Femur (tissue), 1 donor: Measurements from ENCODE around the gene NEK7.

Experiments used
- DNase-seq: peaks from one replicate; pipeline ENCODE4 v3.0.0-alpha.2; 2017

The NEK7 gene

DNA sequence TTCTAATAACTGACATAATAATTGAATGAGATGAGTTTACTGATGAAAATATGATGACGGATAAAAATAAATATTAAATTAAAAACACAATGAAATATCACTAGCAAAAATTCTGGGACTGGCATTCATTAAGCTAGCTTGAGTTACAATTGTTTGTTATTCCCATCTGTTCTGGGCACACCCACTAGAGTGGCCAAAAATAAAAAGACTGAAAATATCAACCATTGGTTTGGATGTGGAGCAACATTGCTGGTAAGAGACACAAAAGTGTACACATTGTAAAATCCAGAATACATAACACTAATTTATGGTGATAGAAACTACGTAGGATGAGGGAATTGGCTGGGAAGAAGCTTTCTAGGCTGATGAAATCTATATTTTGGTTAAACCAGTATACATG, 9.6 kb upstream of the NEK7 start:
- DNase-seq = no peak

DNA sequence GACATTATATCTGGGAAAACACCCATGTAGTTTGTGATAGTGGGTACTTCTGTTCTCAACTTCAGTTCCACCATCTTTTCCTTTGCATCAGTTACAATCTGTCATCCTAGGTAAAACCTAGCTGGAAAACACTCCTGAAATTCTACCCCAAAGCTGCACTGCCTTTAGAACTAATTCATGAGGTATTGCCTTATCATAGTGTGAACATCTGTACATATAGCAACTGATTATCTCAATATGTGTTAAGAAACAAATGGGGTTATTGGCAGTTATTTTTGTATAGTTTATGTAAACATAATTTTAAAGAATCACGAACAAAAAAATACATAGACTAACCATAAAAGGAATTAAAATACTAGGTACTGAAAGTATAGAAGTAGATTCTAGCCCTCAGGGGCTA, 6.4 kb upstream of the NEK7 start:
- DNase-seq = no peak

DNA sequence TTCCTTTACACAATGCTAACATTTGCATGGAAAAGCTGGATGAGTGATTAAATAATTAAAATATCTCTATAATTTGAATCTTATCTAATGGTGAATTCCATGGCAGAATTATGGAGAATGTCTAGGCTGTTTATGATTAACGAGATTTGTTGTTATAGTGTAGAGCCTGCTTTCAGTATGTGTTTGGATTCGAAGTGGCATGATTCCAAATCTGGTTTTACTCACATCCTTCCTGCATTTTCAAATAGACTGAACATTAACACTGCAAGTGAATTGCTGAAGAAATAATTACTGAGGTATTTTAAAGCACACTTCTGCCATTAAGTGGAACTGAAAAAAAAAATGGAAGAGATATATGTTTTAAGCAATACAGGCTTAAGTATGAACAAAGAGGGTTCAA, 5.1 kb upstream of the NEK7 start:
- DNase-seq = no peak

- DNase-seq = peak; percentile 83
These were observed 3.7 kb upstream of the NEK7 start for GRCh38 chr1:198153103-198153502.

DNA sequence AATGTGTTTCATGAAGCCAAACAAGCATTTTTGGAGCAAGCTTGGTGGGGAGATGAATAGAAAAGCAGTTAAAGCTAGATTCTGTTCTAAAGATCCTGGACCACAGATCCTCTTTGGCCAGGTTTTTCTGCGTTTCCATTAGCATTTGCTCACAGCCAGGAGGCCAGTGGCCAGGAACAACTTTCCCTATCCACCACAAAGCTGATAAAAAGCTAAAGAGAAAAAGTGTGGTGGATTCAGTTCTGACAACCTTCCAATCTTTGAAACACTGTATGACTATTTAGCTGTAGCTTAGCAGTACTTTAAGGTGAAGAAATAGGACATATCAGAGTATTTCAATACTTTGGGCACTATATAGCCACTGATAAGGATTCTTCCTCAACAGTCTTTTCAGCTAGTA, 3.0 kb upstream of the NEK7 start:
- peak; percentile 69 for DNase-seq

GRCh38 chr1:198155253-198155652, 1.5 kb upstream of the NEK7 start:
- DNase-seq = no peak

- peak; percentile 61 for DNase-seq
These were observed 570 bp upstream of the NEK7 start for GRCh38 chr1:198156111-198156744.

- peak; percentile 93 for DNase-seq
These were observed 546 bp downstream of the NEK7 start for GRCh38 chr1:198157241-198157846.

DNA sequence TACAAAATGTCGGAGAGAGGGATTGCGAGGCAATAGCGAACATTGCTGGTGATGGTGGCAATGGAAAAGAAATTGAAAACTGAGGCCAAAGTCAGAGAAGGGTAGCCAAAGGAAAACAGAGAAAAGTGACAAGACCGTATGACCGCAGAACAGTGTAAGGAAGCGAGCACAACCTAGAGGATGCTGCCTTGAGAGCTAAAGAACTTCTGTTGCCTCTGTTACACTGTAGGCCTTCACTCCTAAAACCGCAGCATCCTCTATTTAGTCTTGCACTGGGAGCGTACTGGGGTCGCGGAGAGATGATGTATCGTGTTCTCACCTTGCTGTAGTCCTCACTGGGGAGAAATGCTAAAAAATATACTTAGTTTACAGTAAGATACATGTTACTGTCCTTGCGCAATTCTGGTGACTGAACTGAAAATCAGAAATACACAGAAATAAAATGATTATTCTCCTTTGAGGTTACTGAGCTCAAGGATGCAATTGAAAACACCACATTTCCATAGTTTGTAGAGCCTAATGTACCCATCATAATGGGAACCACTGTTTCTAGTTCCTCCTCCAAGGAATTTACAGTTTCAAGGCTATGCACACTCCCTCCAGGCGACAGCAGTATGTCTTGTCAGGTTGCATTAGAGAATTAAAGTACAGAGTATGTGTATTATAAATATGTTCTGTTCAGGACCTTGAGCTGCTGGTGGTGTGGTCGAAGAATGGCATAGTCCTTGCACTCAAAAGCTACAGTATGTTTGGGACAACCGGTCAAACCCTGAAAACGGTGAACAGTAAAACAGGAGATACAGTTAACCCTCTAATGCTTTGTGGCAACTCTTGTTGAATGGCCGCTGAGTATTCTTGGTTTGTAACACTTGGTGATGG, 1.3 kb downstream of the NEK7 start:
- DNase-seq = no peak

GRCh38 chr1:198158735-198159589, 2.2 kb downstream of the NEK7 start:
- peak; percentile 95 for DNase-seq

DNA sequence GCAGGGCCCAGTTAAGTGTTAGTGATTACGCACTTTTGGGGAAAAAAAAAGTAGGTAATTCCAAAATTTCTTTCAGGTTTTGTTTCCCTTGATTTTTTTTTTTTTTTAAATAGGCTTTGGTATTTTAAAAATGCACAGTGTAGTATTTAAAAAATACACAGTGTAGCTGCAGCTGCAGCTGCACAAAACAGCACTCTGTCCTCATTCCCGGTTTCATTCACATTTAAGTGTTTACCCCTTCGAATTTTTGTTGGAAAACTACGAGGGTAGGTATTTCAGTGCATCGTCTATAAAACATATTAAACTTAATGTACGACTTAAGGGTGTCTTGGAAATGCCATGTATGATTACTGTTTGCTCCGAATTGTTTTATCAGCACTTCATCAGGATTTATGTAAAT, 3.4 kb downstream of the NEK7 start:
- no peak for DNase-seq

DNA sequence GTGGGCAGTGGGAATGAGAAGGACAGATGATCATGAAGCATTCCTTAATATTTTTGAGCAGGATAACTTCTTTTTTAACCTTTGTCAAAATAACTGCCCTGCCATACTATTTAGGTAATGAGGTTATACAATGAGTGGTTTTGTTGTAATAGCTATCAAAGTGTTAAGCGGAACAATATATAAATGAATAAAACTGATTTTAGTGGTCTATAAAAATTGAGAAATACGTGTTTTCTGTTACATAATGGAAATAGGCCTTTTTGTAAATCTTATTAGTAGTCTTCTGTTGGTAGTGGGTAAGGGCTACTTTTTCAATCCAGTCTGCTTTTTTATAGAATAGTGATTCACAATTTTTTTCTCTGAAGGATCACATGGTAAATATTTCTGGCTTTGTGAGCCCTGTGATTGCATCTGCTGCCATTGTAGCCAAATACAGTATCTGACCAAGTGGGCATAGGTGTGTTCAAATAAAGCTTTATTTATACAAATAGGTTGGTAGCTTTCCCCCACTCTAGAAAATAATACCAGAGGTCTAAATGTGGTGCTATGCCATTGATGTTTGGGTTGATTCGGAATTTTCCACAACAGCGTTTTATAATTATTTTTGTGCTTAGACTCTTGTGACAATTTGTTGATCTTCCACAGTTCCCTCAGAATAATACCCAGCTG, 4.3 kb downstream of the NEK7 start:
- DNase-seq = no peak

- DNase-seq = no peak
These were observed 4.9 kb downstream of the NEK7 start for GRCh38 chr1:198161718-198162090.

GRCh38 chr1:198162091-198162767, 5.4 kb downstream of the NEK7 start:
- no peak for DNase-seq

- no peak for DNase-seq
These were observed 9.3 kb downstream of the NEK7 start for GRCh38 chr1:198165927-198166647.

DNA sequence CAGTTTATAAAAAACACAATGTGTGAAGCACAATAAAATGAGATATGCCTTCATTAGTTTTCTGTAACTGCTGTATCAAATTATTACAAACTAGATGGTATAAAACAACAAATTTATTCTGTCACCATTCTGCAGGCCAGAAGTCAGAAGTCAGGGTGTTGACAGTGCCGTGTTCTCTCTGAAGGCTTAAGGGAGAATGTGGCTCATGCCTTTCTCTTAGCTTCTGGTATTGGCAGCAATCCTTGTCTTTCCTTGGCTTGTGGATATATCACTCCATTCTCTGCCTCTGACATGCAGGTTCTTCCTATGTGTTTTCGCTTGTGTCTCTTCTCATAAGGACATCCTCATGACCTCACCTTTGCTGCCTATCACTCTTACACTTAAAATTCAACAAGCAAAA, 10.1 kb downstream of the NEK7 start:
- no peak for DNase-seq

GRCh38 chr1:198167436-198167934, 10.7 kb downstream of the NEK7 start:
- no peak for DNase-seq

DNA sequence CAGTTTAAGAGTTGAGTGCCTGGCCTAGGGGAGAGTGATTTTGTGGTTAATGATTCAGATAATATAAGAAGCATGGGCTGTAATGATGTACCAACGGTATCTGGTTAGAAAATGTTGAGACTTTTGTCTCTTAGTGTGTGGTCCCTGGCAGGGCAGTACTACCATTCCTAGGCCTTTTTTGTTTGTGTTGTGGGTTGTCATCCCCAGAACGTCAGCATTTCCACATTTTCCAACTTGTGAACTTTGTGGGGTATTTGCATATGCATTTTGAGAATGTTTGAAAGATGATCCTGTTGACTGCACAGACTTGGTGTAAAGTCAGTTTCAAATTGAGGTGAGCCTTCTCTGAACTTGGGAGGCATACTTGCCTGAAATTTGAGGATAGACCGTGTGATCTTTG, 11.4 kb downstream of the NEK7 start:
- DNase-seq = no peak

GRCh38 chr1:198169672-198170071, 12.9 kb downstream of the NEK7 start:
- DNase-seq = no peak

GRCh38 chr1:198171667-198172540, 15.1 kb downstream of the NEK7 start:
- no peak for DNase-seq
